Ovary (tissue), 3 donors: ENCODE data around the gene ITGA2.

Source experiments
- CTCF ChIP-seq, 3 donors: fragments of 450-650 bp in 2 of 3; fragments of 200-600 bp in 1 of 3; IDR thresholded peaks; one replicate each; pipeline versions ENCODE4 v1.5.1 to v1.8.0; 2016 to 2022; ENCODE audit warnings: antibody characterized with exemption in 3 of 3, mild to moderate bottlenecking in 1 of 3
- EP300 ChIP-seq: sonication (generic); formaldehyde crosslinking; IDR thresholded peaks from one replicate; pipeline ENCODE4 v1.6.1; 2017; ENCODE audit warnings: antibody characterized with exemption
- donor health status: DM: no; HTN: no; CAD: no.

DNA sequence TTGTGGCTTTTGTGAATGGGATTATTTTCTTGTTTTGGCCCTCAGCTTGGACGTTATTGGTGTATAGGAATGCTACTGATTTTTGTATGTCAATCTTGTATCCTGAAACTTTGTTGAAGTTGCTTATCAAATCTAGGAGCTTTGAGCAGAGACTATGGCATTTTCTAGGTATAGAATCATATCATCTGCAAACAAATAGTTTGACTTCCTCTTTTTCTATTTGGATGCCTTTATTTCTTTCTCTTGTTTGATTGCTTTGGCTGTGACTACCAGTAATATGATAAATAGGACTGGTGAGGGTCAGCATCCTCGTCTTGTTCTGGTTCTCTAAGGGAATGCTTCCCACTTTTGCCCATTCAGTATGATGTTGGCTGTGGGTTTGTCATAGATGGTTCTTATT is 24.7 kb downstream of the ITGA2 start:
- TF ChIP-seq EP300 = no peak
- no peak for TF ChIP-seq CTCF (IDR thresholded peaks at IDR 0.05)
